K562 (cell line): ENCODE data around the gene SIRPB2. TPM values are rescaled to one million over a fixed set of nuclear protein-coding genes. Genes with fewer than 3 reads are reported as not detected.

Source experiments
- KLF1 ChIP-seq: fragments of 450-650 bp; IDR thresholded peaks from 2 replicates; pipeline ENCODE4 v1.6.1; 2016; ENCODE audit warnings: missing genetic modification characterization, missing compliant biosample characterization
- NFIC ChIP-seq: fragments of 450-650 bp; IDR thresholded peaks from 2 replicates; pipeline ENCODE4 v1.6.1; 2017; ENCODE audit warnings: mild to moderate bottlenecking, inconsistent platforms
- SIRT6 ChIP-seq: IDR thresholded peaks from one replicate; pipeline ENCODE4 v1.6.1; 2012; ENCODE audit warnings: low read depth, mild to moderate bottlenecking, control low read depth, inconsistent platforms, low read length, moderate library complexity
- SMAD1 ChIP-seq: fragments of 150-350 bp; IDR thresholded peaks from 2 replicates; pipeline ENCODE4 v1.6.1; 2014; ENCODE audit warnings: low read length, low read depth; ENCODE audit not compliant: partially characterized antibody
- SMAD4 ChIP-seq: fragments of 250-450 bp; sonication (Bioruptor Pico); conservative IDR thresholded peaks from 2 replicates; pipeline ENCODE4 v1.8.0; 2021; ENCODE audit warnings: inconsistent platforms, mild to moderate bottlenecking, moderate library complexity
- SOX6 ChIP-seq: fragments of 450-650 bp; IDR thresholded peaks from 2 replicates; pipeline ENCODE4 v1.6.1; 2014; ENCODE audit warnings: mild to moderate bottlenecking
- TEAD2 ChIP-seq: fragments of 450-650 bp; IDR thresholded peaks from 2 replicates; pipeline ENCODE4 v1.6.1; 2016; ENCODE audit warnings: missing genetic modification characterization, control low read depth, missing compliant biosample characterization
- ZBTB7A ChIP-seq: IDR thresholded peaks from 2 replicates; pipeline ENCODE4 v1.6.1; 2011; ENCODE audit warnings: low read depth, mild to moderate bottlenecking, low read length, moderate library complexity, borderline replicate concordance; ENCODE audit not compliant: control insufficient read depth
- ZNF165 ChIP-seq: fragments of 250-450 bp; sonication (Bioruptor Pico); IDR thresholded peaks from 2 replicates; pipeline ENCODE4 v1.4.0; 2020; ENCODE audit warnings: borderline replicate concordance
- polyA plus RNA-seq, 8 experiments: library from polyadenylated mRNA; depleted of rRNA in 4 of 8; stranded (reverse) in 5 of 8; unstranded in 3 of 8; fragments of >200 nt; fragmentation: Nextera tagmentation in 2 of 8; fragmentation: Illumina TruSeq in 1 of 8; extraction: Ambion mirVana in 2 of 8; extraction: Trizol in 1 of 8; gene quantifications; 2 replicates each; pipeline versions ENCODE4 v1.2.1 to v1.2.3, GENCODE V29; 2011 to 2014; ENCODE audit warnings: inconsistent platforms in 1 of 8, missing spikeins in 1 of 8
- total RNA-seq, 7 experiments: library from RNA; depleted of rRNA in 6 of 7; stranded (reverse); fragments of >200 nt in 6 of 7; fragmentation: Illumina TruSeq in 2 of 7; extraction: Trizol in 2 of 7; gene quantifications; 2 replicates each; pipeline versions ENCODE4 v1.2.1 to v1.2.3, GENCODE V29; 2011 to 2021; ENCODE audit warnings: low replicate concordance in 1 of 7
- TF ChIP-seq, protein P1 (sequence below): fragments of 250-450 bp; sonication (Bioruptor Pico); IDR thresholded peaks from 2 replicates; pipeline ENCODE4 v1.4.0; 2020; ENCODE audit warnings: borderline replicate concordance
- TF ChIP-seq, protein P2 (sequence below): fragments of 450-650 bp; IDR thresholded peaks from 2 replicates; pipeline ENCODE4 v1.6.1; 2016; ENCODE audit warnings: mild to moderate bottlenecking, moderate library complexity
- TF ChIP-seq, protein P3 (sequence below): fragments of 450-650 bp; IDR thresholded peaks from 2 replicates; pipeline ENCODE4 v1.7.0; 2016; ENCODE audit warnings: borderline replicate concordance

Gene SIRPB2
- total and polyA plus RNA-seq, 9 of the 15 experiments (the other 6 are each of a cell fraction or from before 2014, with no cell fraction given) = 0.07 TPM; not detected in 7

DNA sequence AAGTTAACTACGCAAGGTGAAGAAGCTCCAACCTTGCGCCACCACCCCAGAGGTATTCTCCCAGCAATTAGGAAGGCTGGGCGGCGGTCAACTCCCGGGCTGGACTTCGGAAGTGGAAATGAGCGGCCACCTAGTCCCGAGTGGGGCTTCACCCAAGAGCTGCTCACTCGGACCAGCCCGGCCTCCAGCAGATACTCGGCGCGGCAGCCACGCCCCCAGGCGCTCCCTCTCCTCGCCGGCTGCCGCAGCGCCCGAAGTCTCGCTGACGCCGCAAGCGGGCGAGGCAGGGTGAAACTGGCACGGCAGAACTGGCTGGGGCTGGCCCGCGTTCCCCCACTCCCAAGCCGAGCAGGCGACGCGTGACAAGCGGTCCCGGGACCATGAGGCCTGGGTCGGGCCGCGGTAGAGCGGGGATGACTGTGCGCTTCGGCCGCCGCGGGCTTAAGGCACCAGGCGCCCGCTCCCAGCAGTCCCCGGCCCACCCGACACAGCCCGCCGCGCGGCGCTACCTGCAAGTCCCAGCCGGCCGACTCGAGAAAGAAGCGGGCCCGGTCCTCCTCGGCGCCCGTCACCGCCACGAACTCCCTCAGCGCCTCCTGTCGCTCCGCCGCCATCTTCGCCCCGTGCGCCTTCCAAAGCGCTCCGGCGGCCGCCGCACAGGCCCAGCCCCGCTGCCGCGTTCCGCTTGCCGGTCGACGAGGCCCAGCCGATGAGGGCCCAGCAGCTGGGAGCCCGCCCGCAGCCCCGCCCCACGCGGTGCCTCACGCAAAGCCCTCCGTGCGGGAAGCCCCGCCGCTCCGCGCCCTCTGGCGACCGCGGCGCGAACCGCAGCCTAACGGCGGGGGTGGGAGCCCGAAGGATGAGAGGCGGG is 24.8 kb downstream of the SIRPB2 start, which contains the start of gene NSFL1C (continued):
- TF ChIP-seq ZBTB7A (peak; percentile 55; the same call in 1 of the 2 replicates), NFIC (peak; percentile 37; the same call in 1 of the 2 replicates), ZNF165 (CRISPR knock-in tag) (no peak), SOX6 (peak; percentile 61; the same call in 1 of the 2 replicates), SMAD1 (no peak), TEAD2 (no peak), SMAD4 (CRISPR knock-in tag) (peak; percentile 75), KLF1 (tag) (no peak), SIRT6 (no peak)
- TF ChIP-seq, protein P1, sequence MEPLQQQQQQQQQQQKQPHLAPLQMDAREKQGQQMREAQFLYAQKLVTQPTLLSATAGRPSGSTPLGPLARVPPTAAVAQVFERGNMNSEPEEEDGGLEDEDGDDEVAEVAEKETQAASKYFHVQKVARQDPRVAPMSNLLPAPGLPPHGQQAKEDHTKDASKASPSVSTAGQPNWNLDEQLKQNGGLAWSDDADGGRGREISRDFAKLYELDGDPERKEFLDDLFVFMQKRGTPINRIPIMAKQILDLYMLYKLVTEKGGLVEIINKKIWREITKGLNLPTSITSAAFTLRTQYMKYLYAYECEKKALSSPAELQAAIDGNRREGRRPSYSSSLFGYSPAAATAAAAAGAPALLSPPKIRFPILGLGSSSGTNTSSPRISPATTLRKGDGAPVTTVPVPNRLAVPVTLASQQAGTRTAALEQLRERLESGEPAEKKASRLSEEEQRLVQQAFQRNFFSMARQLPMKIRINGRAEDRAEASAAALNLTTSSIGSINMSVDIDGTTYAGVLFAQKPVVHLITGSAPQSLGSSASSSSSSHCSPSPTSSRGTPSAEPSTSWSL (CRISPR knock-in tag) = no peak
- TF ChIP-seq, protein P2, sequence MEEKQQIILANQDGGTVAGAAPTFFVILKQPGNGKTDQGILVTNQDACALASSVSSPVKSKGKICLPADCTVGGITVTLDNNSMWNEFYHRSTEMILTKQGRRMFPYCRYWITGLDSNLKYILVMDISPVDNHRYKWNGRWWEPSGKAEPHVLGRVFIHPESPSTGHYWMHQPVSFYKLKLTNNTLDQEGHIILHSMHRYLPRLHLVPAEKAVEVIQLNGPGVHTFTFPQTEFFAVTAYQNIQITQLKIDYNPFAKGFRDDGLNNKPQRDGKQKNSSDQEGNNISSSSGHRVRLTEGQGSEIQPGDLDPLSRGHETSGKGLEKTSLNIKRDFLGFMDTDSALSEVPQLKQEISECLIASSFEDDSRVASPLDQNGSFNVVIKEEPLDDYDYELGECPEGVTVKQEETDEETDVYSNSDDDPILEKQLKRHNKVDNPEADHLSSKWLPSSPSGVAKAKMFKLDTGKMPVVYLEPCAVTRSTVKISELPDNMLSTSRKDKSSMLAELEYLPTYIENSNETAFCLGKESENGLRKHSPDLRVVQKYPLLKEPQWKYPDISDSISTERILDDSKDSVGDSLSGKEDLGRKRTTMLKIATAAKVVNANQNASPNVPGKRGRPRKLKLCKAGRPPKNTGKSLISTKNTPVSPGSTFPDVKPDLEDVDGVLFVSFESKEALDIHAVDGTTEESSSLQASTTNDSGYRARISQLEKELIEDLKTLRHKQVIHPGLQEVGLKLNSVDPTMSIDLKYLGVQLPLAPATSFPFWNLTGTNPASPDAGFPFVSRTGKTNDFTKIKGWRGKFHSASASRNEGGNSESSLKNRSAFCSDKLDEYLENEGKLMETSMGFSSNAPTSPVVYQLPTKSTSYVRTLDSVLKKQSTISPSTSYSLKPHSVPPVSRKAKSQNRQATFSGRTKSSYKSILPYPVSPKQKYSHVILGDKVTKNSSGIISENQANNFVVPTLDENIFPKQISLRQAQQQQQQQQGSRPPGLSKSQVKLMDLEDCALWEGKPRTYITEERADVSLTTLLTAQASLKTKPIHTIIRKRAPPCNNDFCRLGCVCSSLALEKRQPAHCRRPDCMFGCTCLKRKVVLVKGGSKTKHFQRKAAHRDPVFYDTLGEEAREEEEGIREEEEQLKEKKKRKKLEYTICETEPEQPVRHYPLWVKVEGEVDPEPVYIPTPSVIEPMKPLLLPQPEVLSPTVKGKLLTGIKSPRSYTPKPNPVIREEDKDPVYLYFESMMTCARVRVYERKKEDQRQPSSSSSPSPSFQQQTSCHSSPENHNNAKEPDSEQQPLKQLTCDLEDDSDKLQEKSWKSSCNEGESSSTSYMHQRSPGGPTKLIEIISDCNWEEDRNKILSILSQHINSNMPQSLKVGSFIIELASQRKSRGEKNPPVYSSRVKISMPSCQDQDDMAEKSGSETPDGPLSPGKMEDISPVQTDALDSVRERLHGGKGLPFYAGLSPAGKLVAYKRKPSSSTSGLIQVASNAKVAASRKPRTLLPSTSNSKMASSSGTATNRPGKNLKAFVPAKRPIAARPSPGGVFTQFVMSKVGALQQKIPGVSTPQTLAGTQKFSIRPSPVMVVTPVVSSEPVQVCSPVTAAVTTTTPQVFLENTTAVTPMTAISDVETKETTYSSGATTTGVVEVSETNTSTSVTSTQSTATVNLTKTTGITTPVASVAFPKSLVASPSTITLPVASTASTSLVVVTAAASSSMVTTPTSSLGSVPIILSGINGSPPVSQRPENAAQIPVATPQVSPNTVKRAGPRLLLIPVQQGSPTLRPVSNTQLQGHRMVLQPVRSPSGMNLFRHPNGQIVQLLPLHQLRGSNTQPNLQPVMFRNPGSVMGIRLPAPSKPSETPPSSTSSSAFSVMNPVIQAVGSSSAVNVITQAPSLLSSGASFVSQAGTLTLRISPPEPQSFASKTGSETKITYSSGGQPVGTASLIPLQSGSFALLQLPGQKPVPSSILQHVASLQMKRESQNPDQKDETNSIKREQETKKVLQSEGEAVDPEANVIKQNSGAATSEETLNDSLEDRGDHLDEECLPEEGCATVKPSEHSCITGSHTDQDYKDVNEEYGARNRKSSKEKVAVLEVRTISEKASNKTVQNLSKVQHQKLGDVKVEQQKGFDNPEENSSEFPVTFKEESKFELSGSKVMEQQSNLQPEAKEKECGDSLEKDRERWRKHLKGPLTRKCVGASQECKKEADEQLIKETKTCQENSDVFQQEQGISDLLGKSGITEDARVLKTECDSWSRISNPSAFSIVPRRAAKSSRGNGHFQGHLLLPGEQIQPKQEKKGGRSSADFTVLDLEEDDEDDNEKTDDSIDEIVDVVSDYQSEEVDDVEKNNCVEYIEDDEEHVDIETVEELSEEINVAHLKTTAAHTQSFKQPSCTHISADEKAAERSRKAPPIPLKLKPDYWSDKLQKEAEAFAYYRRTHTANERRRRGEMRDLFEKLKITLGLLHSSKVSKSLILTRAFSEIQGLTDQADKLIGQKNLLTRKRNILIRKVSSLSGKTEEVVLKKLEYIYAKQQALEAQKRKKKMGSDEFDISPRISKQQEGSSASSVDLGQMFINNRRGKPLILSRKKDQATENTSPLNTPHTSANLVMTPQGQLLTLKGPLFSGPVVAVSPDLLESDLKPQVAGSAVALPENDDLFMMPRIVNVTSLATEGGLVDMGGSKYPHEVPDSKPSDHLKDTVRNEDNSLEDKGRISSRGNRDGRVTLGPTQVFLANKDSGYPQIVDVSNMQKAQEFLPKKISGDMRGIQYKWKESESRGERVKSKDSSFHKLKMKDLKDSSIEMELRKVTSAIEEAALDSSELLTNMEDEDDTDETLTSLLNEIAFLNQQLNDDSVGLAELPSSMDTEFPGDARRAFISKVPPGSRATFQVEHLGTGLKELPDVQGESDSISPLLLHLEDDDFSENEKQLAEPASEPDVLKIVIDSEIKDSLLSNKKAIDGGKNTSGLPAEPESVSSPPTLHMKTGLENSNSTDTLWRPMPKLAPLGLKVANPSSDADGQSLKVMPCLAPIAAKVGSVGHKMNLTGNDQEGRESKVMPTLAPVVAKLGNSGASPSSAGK = no peak
- TF ChIP-seq, protein P3, sequence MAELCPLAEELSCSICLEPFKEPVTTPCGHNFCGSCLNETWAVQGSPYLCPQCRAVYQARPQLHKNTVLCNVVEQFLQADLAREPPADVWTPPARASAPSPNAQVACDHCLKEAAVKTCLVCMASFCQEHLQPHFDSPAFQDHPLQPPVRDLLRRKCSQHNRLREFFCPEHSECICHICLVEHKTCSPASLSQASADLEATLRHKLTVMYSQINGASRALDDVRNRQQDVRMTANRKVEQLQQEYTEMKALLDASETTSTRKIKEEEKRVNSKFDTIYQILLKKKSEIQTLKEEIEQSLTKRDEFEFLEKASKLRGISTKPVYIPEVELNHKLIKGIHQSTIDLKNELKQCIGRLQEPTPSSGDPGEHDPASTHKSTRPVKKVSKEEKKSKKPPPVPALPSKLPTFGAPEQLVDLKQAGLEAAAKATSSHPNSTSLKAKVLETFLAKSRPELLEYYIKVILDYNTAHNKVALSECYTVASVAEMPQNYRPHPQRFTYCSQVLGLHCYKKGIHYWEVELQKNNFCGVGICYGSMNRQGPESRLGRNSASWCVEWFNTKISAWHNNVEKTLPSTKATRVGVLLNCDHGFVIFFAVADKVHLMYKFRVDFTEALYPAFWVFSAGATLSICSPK = no peak
